HUES48 (cell line): Measurements from ENCODE around the gene CLEC19A.

Experiments used
- H3K27ac ChIP-seq: one replicate; pipeline ENCODE4 v1.7.0; 2013; ENCODE audit warnings: low read depth, low read length, inconsistent platforms
- H3K27me3 ChIP-seq: 2 replicates; pipeline ENCODE4 v1.6.1; 2013; ENCODE audit warnings: mild to moderate bottlenecking, low read length; ENCODE audit not compliant: control insufficient read depth, insufficient read depth
- H3K36me3 ChIP-seq: 2 replicates; pipeline ENCODE4 v1.6.1; 2013; ENCODE audit warnings: low read length; ENCODE audit not compliant: control insufficient read depth, insufficient read depth
- H3K4me1 ChIP-seq: 2 replicates; pipeline ENCODE4 v1.6.1; 2013; ENCODE audit warnings: mild to moderate bottlenecking, low read length; ENCODE audit not compliant: control insufficient read depth, insufficient read depth
- H3K4me3 ChIP-seq: 2 replicates; pipeline ENCODE4 v1.5.1; 2013; ENCODE audit warnings: mild to moderate bottlenecking, low read depth, low read length
- H3K9ac ChIP-seq: 2 replicates; pipeline ENCODE4 v1.6.1; 2013; ENCODE audit warnings: mild to moderate bottlenecking, low read depth, low read length, moderate library complexity
- H3K9me3 ChIP-seq: 2 replicates; pipeline ENCODE4 v1.6.1; 2013; ENCODE audit warnings: low read length; ENCODE audit not compliant: control insufficient read depth, insufficient read depth

The CLEC19A gene

DNA sequence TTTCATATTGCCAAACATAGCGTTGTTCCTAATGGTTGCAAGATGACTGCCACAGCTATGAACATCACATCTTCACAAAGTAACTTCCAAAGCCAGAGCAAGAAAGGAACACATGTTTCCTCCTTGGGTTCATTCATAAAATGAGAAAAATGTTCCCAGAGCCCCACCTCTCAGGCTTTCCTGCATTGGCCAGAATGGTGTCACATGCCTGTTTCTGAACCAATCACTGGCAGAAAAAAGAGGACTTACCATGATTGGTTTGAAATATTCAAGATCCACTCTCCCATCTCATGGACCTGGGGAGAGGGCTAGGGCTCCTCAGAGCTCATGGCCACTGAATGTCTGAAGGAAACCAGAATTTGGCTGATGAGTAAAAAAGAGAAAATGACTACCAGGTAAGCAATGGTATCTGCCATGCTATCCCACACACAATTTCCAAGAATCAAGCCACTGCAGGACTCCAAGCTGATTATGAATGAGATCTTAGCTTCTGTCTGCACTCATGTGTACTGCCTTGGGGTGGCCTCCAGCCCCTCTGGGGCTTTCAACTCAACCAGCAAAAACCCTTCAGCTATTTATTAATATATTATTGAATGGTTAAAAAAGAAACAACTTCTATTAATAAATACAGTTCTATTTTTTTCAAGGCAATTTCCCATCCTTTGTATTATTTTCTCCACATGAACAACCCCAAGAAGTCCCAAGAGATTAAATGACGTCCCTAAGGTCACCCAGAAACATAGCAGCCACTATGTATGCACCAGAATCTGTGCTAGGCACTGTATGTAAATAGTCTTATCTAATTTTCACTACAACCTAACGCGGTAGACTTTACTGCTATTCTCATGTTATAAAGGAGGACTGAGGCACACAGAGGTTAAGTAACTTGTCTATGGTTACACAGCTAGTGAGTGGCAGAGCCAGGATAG is 70.8 kb downstream of the CLEC19A start:
- Histone ChIP-seq H3K9ac (no peak overlapping the region), H3K27ac (no peak overlapping the region), H3K4me3 (no peak overlapping the region), H3K27me3 (no peaks in the 10 kb centered on the region), H3K9me3 (no peaks in the 10 kb centered on the region), H3K4me1 (no peaks in the 10 kb centered on the region), H3K36me3 (no peaks in the 10 kb centered on the region)

DNA sequence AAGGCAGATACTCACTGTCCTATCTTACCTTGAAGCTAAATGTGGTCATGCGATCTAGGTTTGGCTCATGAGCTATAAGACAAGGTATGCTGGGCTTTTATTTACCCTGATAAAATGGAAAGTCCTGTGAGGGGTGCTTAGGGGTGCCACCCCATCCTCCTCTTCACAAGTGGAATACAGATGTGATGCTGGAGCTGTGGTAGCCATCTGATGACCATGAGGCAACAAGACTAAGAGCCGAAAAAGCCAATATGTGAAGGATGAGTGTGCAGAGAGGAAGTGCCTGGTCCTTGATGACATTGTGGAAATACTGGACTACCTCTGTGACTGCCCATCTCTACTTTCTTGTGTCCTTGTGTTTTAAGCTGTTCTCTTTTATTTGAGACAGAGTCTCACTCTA is 74.0 kb downstream of the CLEC19A start:
- Histone ChIP-seq H3K27me3 (no peaks in the 10 kb centered on the region), H3K27ac (no peak overlapping the region), H3K9ac (no peak overlapping the region), H3K4me3 (no peak overlapping the region), H3K9me3 (no peaks in the 10 kb centered on the region), H3K4me1 (no peaks in the 10 kb centered on the region), H3K36me3 (no peaks in the 10 kb centered on the region)
